ENCODE measurements around the gene PLEKHA1. TPM values are rescaled to one million over a fixed set of nuclear protein-coding genes. Genes with fewer than 3 reads are reported as not detected.

The PLEKHA1 gene
- total and polyA plus RNA-seq, 2 donors (not counting 3 experiments of a cell fraction or from before 2014, with no cell fraction given), result 21.6 to 58.8 TPM

DNA sequence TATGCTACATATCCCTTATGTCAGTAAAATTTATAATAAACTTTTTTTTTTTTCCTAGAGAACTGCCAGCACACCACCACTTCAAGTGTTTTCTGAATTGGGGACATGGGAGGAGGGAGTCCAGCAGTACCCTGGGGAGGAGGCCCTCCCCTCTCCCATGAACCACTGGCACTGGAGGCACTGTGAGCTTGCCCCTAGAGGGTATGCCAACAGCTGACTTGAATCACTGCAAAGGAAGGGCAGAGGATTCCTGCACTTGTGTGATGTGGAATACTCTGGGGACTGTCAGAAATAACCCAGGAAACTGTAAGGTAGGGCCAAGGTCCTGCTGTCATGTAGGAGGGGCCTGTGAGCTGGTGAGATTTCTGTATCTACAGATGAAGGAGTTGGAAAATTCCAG, 71.4 kb downstream of the PLEKHA1 start:
- Histone ChIP-seq H3K9ac (replicated peaks; ENCODE audit: extremely low read depth, insufficient read depth, low read length) (no peak overlapping the region), H3K36me3 (ENCODE audit: control insufficient read depth in 2 of 2, extremely low read depth in 1 of 2, insufficient read depth in 2 of 2, low read length in 2 of 2) (no peaks in the 10 kb centered on the region), H3K9me3 (replicated peaks; ENCODE audit: control insufficient read depth, insufficient read depth, low read length) (no peaks in the 10 kb centered on the region), H2AFZ (ENCODE audit: low read depth, low read length) (no peak overlapping the region), H3K4me1 (ENCODE audit: control insufficient read depth, extremely low read depth, insufficient read depth, low read length) (peaks cover 21% of the 10 kb centered on the region), H3K27me3 (ENCODE audit: control insufficient read depth in 2 of 2, insufficient read depth in 2 of 2, low read length in 2 of 2) (no peaks in the 10 kb centered on the region), H3K4me2 (ENCODE audit: insufficient read depth, low read length) (no peak overlapping the region), H4K20me1 (replicated peaks; ENCODE audit: control insufficient read depth, extremely low read depth, insufficient read depth, low read length) (no peaks in the 10 kb centered on the region), H3K4me3 (replicated peaks in 1 of 3; ENCODE audit: insufficient read depth in 1 of 3, low read depth in 1 of 3, low read length in 3 of 3) (no peak overlapping the region), H3K27ac (ENCODE audit: insufficient read depth, low read depth, low read length) (no peak overlapping the region), H3K79me2 (ENCODE audit: control insufficient read depth, insufficient read depth, low read length) (no peaks in the 10 kb centered on the region), H3K9me1 (replicated peaks; ENCODE audit: control insufficient read depth, extremely low read depth, insufficient read depth, low read length) (no peaks in the 10 kb centered on the region)
- ChIA-PET CTCF (interaction anchor here (1.4 to 2.6 kb wide), 3 partner anchors 11 to 147 kb away, joined by 3 to 10 read pairs (median 9); no protein-coding TSS in a partner anchor), POLR2A (no interaction called here)
- dilution Hi-C loops (cut with MboI; ENCODE audit: extremely low pct_ligation_motif_present, low sequenced_read_pairs), result loop anchor here (25.0 kb wide), 1 partner anchor 159 kb away; no protein-coding TSS in a partner anchor
- BruUV-seq (replicated peaks), result no TSS peak
- no peak for DNase-seq (ENCODE audit: low read depth, low spot score)
- intact Hi-C loops (cut with micrococcal nuclease), result no loop called here
- TF ChIP-seq, protein P1, sequence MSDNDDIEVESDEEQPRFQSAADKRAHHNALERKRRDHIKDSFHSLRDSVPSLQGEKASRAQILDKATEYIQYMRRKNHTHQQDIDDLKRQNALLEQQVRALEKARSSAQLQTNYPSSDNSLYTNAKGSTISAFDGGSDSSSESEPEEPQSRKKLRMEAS (IDR thresholded peaks at IDR 0.05; ENCODE audit: insufficient read depth, insufficient read length), result no peak
- TF ChIP-seq MYC (IDR thresholded peaks at IDR 0.05; ENCODE audit: low read depth, low read length), result no peak
- TF ChIP-seq POLR2A (IDR thresholded peaks at IDR 0.05; ENCODE audit: low read depth, low read length), result no peak
- no peak for TF ChIP-seq GATA2 (IDR thresholded peaks at IDR 0.05; ENCODE audit: insufficient read depth, insufficient read length, low read depth, low read length)
- no peak for TF ChIP-seq POLR2AphosphoS5 (IDR thresholded peaks at IDR 0.05; ENCODE audit: insufficient read depth, low read depth, low read length)
- TF ChIP-seq, protein P2, sequence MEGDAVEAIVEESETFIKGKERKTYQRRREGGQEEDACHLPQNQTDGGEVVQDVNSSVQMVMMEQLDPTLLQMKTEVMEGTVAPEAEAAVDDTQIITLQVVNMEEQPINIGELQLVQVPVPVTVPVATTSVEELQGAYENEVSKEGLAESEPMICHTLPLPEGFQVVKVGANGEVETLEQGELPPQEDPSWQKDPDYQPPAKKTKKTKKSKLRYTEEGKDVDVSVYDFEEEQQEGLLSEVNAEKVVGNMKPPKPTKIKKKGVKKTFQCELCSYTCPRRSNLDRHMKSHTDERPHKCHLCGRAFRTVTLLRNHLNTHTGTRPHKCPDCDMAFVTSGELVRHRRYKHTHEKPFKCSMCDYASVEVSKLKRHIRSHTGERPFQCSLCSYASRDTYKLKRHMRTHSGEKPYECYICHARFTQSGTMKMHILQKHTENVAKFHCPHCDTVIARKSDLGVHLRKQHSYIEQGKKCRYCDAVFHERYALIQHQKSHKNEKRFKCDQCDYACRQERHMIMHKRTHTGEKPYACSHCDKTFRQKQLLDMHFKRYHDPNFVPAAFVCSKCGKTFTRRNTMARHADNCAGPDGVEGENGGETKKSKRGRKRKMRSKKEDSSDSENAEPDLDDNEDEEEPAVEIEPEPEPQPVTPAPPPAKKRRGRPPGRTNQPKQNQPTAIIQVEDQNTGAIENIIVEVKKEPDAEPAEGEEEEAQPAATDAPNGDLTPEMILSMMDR (IDR thresholded peaks at IDR 0.05; ENCODE audit: extremely low read depth in 1 of 2, insufficient read depth in 1 of 2, low read depth in 1 of 2, low read length in 2 of 2), result no peak
- FAIRE-seq, result no peak
